Measurements from ENCODE around the gene BBOF1. TPM values are rescaled to one million over a fixed set of nuclear protein-coding genes. Genes with fewer than 3 reads are reported as not detected.

BBOF1 gene
- total RNA-seq, result 5.7 and 8.4 TPM in 2 replicates

GRCh38 chr14:74018586-74019407 is at the start of gene BBOF1, which contains the start of gene ENTPD5:
Gene BBOF1, plus strand, starts transcription at chr14:74019349. Its CDS starts 130 bp downstream, at chr14:74019479.
Gene ENTPD5, minus strand, starts transcription at chr14:74019288. Its CDS starts 31,186 bp downstream, at chr14:73988102.

GRCh38 chr14:74084277-74085046 is 65.3 kb downstream of the BBOF1 start, which contains the start of the genes ALDH6A1 and LIN52:
Gene ALDH6A1, minus strand, starts transcription at chr14:74084453. Its CDS starts 59 bp downstream, at chr14:74084394.
Gene LIN52, plus strand, starts transcription at chr14:74084956. Its CDS starts 19 bp downstream, at chr14:74084975.

Other genes with a start within 250 kb of the BBOF1 start
- 3.5 and 3.8 TPM in 2 replicates for gene PTGR2, start 167.5 kb upstream of the BBOF1 start, total RNA-seq
- 42.5 and 46.1 TPM in 2 replicates for gene ZNF410, start 132.5 kb upstream of the BBOF1 start, total RNA-seq
- 1.6 and 1.9 TPM in 2 replicates for gene FAM161B, start 69.3 kb upstream of the BBOF1 start, total RNA-seq
- 20.4 and 26.9 TPM in 2 replicates for gene COQ6, start 69.0 kb upstream of the BBOF1 start, total RNA-seq
- 5.0 and 6.6 TPM in 2 replicates for gene ENTPD5, start 61 bp upstream of the BBOF1 start, total RNA-seq
- 14.1 and 24.8 TPM in 2 replicates for gene ALDH6A1, start 65.1 kb downstream of the BBOF1 start, total RNA-seq
- 3.8 and 4.5 TPM in 2 replicates for gene LIN52, start 65.6 kb downstream of the BBOF1 start, total RNA-seq
- not detected in 2 replicates for gene VSX2, start 220.1 kb downstream of the BBOF1 start, total RNA-seq

Data from epithelial cell of alveolus of lung (primary cell).